ENCODE data around the gene VAC14. TPM values are rescaled to one million over a fixed set of nuclear protein-coding genes. Genes with fewer than 3 reads are reported as not detected.

The VAC14 gene
- total RNA-seq, 1 experiment from 2014 or later, result 49.9 TPM

GRCh38 chr16:70804153-70804733, 3.3 kb upstream of the VAC14 start:
- H4K91ac ChIP-seq (ENCODE audit: insufficient read length, low read depth, low read length), result no peak overlapping the region
- peaks cover 17 to 18% of the 10 kb centered on the region in 2 experiments for H3K4me1 Mint-ChIP-seq
- H2BK20ac ChIP-seq (ENCODE audit: low read depth, low read length, poor library complexity, severe bottlenecking), result no peak overlapping the region
- H4K5ac ChIP-seq (ENCODE audit: insufficient read length, low read depth, low read length), result no peak overlapping the region
- no CpG with 5 or more reads among the region's 8 CpGs for WGBS (ENCODE audit: extremely low coverage, insufficient read length, low lambda C conversion rate)
- DNase-seq, result no peak
- no peaks in the 10 kb centered on the region for H3K4me1 ChIP-seq (ENCODE audit: insufficient read depth, low read length)
- H2AK5ac ChIP-seq (ENCODE audit: insufficient read length, low read length), result no peak overlapping the region
- no peak overlapping the region for H3K23ac ChIP-seq (ENCODE audit: insufficient read length, low read depth, low read length)
- H2BK15ac ChIP-seq (ENCODE audit: low read depth, low read length), result no peak overlapping the region
- no peaks in the 10 kb centered on the region for H3K9me3 ChIP-seq (ENCODE audit: control insufficient read depth, low read depth, low read length)
- no peaks in the 10 kb centered on the region for H3K36me3 Mint-ChIP-seq (ENCODE audit: insufficient read depth in 1 of 3, low read depth in 3 of 3)
- H3K23me2 ChIP-seq (ENCODE audit: insufficient read length, low read depth, low read length, poor library complexity, severe bottlenecking), result peaks cover 3% of the 10 kb centered on the region
- H4K8ac ChIP-seq (replicated peaks; ENCODE audit: insufficient read length, low read depth, low read length), result no peak overlapping the region
- no peak overlapping the region for H3K4me3 Mint-ChIP-seq
- no peak overlapping the region for H3K4ac ChIP-seq (ENCODE audit: low read depth, low read length)
- no peak overlapping the region for H3K9ac ChIP-seq (ENCODE audit: extremely low read depth, insufficient read length, low read length)
- no peak overlapping the region for H2BK12ac ChIP-seq (ENCODE audit: insufficient read length, low read depth, low read length)
- no peak overlapping the region for H2BK5ac ChIP-seq (ENCODE audit: insufficient read length, low read length)
- H4K20me1 ChIP-seq (ENCODE audit: control insufficient read depth, insufficient read depth, insufficient read length), result no peaks in the 10 kb centered on the region
- H2AFZ ChIP-seq (ENCODE audit: low read length), result no peak overlapping the region
- H3K27me3 ChIP-seq (ENCODE audit: insufficient read depth, low read length), result no peaks in the 10 kb centered on the region; the same call in 1 of the 2 replicates
- H3K27me3 Mint-ChIP-seq (ENCODE audit: low read depth), result peaks cover 62% of the 10 kb centered on the region
- H3K79me2 ChIP-seq (ENCODE audit: insufficient read depth, low read length), result peaks cover 6% of the 10 kb centered on the region; the same call in 1 of the 2 replicates
- no peak overlapping the region for H3K27ac Mint-ChIP-seq
- H3T11ph ChIP-seq (ENCODE audit: low read length), result no peak overlapping the region
- H3K14ac ChIP-seq (ENCODE audit: insufficient read depth, low read length), result no peak overlapping the region
- H3K56ac ChIP-seq (ENCODE audit: insufficient read length, low read depth, low read length), result no peak overlapping the region
- no peaks in the 10 kb centered on the region; a peak in 1 of 5 replicates for H3K9me3 Mint-ChIP-seq
- H3K79me1 ChIP-seq (ENCODE audit: insufficient read depth, low read depth, low read length, poor library complexity, severe bottlenecking), result peaks cover 4% of the 10 kb centered on the region
- H3K4me2 ChIP-seq (ENCODE audit: insufficient read depth, insufficient read length, low read length), result no peak overlapping the region
- no peak overlapping the region for H2BK120ac ChIP-seq (ENCODE audit: low read depth, low read length, poor library complexity, severe bottlenecking)
- no peak for TF ChIP-seq CTCF (conservative IDR thresholded peaks at IDR 0.05)
- H3K18ac ChIP-seq (ENCODE audit: insufficient read length, low read depth, low read length), result no peak overlapping the region
- H3K27ac ChIP-seq (ENCODE audit: insufficient read length, low read depth, low read length), result no peak overlapping the region
